K562 (cell line): ENCODE data around the gene NCCRP1. TPM values are rescaled to one million over a fixed set of nuclear protein-coding genes. Genes with fewer than 3 reads are reported as not detected.

Experiments
- ZNF764 ChIP-seq: fragments of 250-450 bp; sonication (Bioruptor Pico); IDR thresholded peaks from 2 replicates; pipeline ENCODE4 v1.4.0; 2020; ENCODE audit warnings: low read depth, mild to moderate bottlenecking, moderate library complexity
- polyA plus RNA-seq, 8 experiments: library from polyadenylated mRNA; depleted of rRNA in 4 of 8; stranded (reverse) in 5 of 8; unstranded in 3 of 8; fragments of >200 nt; fragmentation: Nextera tagmentation in 2 of 8; fragmentation: Illumina TruSeq in 1 of 8; extraction: Ambion mirVana in 2 of 8; extraction: Trizol in 1 of 8; gene quantifications; 2 replicates each; pipeline versions ENCODE4 v1.2.1 to v1.2.3, GENCODE V29; 2011 to 2014; ENCODE audit warnings: inconsistent platforms in 1 of 8, missing spikeins in 1 of 8
- total RNA-seq, 7 experiments: library from RNA; depleted of rRNA in 6 of 7; stranded (reverse); fragments of >200 nt in 6 of 7; fragmentation: Illumina TruSeq in 2 of 7; extraction: Trizol in 2 of 7; gene quantifications; 2 replicates each; pipeline versions ENCODE4 v1.2.1 to v1.2.3, GENCODE V29; 2011 to 2021; ENCODE audit warnings: low replicate concordance in 1 of 7
- TF ChIP-seq, protein P1 (sequence below): fragments of 450-650 bp; IDR thresholded peaks from 2 replicates; pipeline ENCODE4 v1.6.1; 2017; ENCODE audit warnings: antibody characterized with exemption, mild to moderate bottlenecking
- TF ChIP-seq, protein P2 (sequence below): fragments of 450-650 bp; conservative IDR thresholded peaks from 2 replicates; pipeline ENCODE4 v1.6.1; 2016; ENCODE audit warnings: missing genetic modification characterization, low read depth, mild to moderate bottlenecking, control low read depth, missing compliant biosample characterization

The NCCRP1 gene
- total and polyA plus RNA-seq, 9 of the 15 experiments (the other 6 are each of a cell fraction or from before 2014, with no cell fraction given) = 0.05 TPM; not detected in 8

DNA sequence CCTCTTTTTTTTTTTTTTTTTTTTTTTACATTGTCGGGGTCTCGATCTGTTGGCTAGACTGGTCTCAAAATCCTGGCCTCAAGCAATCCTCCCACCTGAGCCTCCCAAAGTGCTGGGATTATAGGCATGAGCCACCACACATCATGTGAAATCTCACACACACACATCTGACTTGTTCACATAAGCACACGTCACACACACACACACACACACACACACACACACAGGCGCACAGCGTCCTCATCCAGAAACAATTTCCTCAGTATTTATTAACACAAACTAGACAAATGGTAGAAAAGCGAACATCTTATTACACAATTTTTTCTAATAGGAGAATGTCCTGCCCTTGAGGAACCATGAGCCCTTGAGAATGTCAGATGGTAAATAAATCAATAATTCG, 12.4 kb downstream of the NCCRP1 start (continued):
- TF ChIP-seq, protein P1, sequence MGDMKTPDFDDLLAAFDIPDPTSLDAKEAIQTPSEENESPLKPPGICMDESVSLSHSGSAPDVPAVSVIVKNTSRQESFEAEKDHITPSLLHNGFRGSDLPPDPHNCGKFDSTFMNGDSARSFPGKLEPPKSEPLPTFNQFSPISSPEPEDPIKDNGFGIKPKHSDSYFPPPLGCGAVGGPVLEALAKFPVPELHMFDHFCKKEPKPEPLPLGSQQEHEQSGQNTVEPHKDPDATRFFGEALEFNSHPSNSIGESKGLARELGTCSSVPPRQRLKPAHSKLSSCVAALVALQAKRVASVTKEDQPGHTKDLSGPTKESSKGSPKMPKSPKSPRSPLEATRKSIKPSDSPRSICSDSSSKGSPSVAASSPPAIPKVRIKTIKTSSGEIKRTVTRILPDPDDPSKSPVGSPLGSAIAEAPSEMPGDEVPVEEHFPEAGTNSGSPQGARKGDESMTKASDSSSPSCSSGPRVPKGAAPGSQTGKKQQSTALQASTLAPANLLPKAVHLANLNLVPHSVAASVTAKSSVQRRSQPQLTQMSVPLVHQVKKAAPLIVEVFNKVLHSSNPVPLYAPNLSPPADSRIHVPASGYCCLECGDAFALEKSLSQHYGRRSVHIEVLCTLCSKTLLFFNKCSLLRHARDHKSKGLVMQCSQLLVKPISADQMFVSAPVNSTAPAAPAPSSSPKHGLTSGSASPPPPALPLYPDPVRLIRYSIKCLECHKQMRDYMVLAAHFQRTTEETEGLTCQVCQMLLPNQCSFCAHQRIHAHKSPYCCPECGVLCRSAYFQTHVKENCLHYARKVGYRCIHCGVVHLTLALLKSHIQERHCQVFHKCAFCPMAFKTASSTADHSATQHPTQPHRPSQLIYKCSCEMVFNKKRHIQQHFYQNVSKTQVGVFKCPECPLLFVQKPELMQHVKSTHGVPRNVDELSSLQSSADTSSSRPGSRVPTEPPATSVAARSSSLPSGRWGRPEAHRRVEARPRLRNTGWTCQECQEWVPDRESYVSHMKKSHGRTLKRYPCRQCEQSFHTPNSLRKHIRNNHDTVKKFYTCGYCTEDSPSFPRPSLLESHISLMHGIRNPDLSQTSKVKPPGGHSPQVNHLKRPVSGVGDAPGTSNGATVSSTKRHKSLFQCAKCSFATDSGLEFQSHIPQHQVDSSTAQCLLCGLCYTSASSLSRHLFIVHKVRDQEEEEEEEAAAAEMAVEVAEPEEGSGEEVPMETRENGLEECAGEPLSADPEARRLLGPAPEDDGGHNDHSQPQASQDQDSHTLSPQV = no peak
- no peak for TF ChIP-seq ZNF764
- TF ChIP-seq, protein P2, sequence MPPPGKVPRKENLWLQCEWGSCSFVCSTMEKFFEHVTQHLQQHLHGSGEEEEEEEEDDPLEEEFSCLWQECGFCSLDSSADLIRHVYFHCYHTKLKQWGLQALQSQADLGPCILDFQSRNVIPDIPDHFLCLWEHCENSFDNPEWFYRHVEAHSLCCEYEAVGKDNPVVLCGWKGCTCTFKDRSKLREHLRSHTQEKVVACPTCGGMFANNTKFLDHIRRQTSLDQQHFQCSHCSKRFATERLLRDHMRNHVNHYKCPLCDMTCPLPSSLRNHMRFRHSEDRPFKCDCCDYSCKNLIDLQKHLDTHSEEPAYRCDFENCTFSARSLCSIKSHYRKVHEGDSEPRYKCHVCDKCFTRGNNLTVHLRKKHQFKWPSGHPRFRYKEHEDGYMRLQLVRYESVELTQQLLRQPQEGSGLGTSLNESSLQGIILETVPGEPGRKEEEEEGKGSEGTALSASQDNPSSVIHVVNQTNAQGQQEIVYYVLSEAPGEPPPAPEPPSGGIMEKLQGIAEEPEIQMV (tag) = no peak
